GM18499 (cell line): ENCODE measurements around the gene ANKS1A.
"Not testable (repeated sequence)": the region's sequence is repeated elsewhere in the genome, so short reads cannot be mapped to it uniquely, and the experiment has no call there.

Experiments
- ATAC-seq: cut with Tn5 transposase; IDR thresholded peaks from one replicate; pipeline ENCODE4 v1.9.1; 2021; ENCODE audit warnings: moderate number of reproducible peaks; ENCODE audit not compliant: insufficient read depth, unreplicated experiment

Gene ANKS1A, protein sequence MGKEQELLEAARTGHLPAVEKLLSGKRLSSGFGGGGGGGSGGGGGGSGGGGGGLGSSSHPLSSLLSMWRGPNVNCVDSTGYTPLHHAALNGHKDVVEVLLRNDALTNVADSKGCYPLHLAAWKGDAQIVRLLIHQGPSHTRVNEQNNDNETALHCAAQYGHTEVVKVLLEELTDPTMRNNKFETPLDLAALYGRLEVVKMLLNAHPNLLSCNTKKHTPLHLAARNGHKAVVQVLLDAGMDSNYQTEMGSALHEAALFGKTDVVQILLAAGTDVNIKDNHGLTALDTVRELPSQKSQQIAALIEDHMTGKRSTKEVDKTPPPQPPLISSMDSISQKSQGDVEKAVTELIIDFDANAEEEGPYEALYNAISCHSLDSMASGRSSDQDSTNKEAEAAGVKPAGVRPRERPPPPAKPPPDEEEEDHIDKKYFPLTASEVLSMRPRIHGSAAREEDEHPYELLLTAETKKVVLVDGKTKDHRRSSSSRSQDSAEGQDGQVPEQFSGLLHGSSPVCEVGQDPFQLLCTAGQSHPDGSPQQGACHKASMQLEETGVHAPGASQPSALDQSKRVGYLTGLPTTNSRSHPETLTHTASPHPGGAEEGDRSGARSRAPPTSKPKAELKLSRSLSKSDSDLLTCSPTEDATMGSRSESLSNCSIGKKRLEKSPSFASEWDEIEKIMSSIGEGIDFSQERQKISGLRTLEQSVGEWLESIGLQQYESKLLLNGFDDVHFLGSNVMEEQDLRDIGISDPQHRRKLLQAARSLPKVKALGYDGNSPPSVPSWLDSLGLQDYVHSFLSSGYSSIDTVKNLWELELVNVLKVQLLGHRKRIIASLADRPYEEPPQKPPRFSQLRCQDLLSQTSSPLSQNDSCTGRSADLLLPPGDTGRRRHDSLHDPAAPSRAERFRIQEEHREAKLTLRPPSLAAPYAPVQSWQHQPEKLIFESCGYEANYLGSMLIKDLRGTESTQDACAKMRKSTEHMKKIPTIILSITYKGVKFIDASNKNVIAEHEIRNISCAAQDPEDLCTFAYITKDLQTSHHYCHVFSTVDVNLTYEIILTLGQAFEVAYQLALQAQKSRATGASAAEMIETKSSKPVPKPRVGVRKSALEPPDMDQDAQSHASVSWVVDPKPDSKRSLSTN

GRCh38 chr6:34888874-34889555, at the start of gene ANKS1A:
ANKS1A (plus strand) TSS chr6:34889255; CDS start chr6:34889403, 148 bp downstream.
- ATAC-seq = no peak

DNA sequence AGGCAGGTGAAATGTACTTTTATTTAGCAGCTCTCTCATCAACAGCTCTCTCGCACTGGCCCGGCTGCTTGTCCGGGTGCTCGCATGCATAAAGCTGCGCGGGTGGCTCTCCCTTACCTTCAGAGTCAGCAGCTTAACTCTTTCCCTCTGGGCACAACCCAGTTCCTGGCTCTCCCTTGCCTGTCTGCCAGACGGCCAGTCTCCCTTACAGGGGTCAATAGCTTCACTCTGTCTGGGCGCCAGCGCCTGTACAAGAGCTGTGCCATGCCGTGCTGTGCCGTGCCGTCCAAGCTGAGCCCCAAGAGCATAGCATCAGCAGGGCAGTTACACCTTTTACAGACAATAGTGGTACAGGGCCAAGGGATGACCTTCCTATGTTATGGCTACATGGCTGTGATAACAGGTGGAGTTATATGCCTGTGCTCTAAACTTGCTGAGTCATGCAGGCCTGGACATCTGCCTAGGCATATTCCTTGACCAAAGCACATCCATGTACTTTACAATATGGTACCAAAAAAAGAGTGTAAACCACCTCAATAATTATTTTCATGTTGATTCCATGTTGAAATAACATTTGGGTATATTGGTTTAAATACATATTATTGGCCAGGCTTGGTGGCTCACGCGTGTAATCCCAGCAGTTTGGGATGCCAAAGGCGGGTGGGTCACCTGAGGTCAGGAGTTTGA, 49.2 kb upstream of the ANKS1A start:
- no peak for ATAC-seq

GRCh38 chr6:34849066-34849465, 40.0 kb upstream of the ANKS1A start:
- ATAC-seq = not testable (repeated sequence)

DNA sequence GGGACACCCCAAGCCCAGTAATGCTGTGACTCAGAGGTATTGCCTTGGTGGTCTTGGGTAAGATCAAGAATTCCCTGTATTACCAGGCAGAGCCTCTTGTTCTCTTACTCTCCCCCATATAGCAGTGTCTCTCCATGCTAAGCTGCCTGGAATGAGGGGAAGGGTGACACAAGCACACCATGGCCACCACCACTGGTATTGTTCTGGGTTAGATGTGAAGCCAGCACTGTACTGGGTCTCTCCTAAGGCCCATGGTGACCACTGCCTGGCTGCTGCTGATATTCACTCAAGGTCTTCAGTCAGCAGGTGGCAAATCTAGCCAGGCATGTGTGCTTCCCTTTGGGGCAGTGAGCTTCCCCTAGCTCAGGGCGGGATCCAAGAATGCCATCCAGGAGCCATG, 37.7 kb upstream of the ANKS1A start:
- ATAC-seq = no peak

- ATAC-seq = no peak
Observed at GRCh38 chr6:34852406-34853085, 36.5 kb upstream of the ANKS1A start.

DNA sequence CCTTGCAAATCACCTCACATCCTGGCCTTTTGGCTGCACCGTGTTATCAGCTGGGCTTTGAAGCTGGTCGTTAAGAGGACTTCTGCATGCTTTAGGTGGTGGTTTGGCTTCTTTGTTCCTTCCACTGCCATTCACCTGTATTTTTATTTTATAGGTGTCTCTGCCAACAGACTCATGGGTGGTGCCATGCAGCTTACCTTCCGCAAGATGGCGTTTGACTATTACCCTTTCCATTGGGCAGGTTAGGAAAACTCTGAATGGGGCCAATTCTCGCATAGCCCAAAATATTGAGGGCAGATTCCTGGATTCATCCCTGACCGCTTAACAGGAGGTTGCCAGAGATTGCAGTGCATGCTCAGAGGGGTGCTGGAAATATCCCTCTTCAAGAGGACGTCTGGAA, 33.6 kb upstream of the ANKS1A start:
- no peak for ATAC-seq

DNA sequence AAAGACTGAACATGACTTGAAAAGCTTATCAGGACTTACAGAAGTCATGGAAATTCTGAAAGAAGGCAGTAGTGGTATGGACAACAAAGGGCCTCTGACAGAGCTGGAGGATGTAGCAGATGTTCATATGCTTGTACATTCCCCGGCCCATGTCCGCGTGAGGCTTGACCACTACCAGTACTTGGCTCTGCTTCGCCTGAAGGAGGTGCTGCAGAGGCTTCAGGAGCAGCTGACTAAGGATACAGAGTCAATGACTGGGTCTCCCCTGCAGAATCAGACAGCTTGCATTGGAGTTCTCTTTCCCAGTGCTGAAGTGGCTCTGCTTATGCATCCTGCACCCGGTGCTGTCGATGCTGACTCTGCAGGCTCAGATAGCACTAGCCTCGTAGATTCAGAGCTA, 30.4 kb upstream of the ANKS1A start:
- no peak for ATAC-seq

GRCh38 chr6:34859951-34860350, 29.1 kb upstream of the ANKS1A start:
- no peak for ATAC-seq

GRCh38 chr6:34860776-34861175, 28.3 kb upstream of the ANKS1A start:
- no peak for ATAC-seq

DNA sequence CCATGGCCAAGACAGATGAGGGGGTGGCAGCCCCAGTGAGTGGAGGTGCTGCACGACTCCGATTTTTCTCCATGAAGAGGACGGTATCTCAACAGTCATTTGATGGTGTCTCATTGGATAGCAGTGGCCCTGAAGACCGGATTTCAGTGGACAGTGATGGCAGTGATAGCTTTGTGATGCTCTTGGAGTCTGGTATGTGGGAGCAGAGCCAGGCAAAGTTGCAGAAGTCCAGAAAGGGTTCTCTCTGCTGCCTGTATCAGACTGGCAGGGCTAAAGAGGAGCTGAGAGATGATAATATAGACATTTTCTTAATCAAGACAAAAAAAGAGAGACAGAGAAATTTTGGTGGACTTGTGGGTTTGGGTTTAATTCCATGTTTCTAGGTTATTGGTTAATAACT, 25.0 kb upstream of the ANKS1A start:
- no peak for ATAC-seq

DNA sequence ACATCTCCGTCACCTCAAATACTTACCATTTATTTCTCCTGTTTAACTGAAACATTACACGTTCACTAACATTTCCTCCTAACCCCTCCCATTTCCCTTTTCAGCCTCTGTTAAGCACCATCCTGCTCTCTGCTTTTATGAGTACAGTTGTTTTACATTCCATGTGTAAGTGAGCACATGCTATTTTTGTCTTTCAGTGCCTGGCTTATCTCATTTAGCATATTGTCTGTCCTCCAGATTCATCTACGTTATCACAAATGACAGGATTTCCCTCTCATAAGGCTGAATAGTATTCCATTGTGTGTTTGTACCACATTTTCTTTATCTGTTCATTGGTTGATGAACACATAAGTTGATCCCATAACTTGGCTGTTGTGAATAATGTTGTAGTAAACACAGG, 23.9 kb upstream of the ANKS1A start:
- ATAC-seq = no peak

- no peak for ATAC-seq
Observed at GRCh38 chr6:34866509-34866908, 22.5 kb upstream of the ANKS1A start.

GRCh38 chr6:34867484-34867883, 21.6 kb upstream of the ANKS1A start:
- ATAC-seq = no peak

- no peak for ATAC-seq
Observed at GRCh38 chr6:34871853-34872252, 17.2 kb upstream of the ANKS1A start.

GRCh38 chr6:34872332-34872731, 16.7 kb upstream of the ANKS1A start:
- ATAC-seq = no peak

- no peak for ATAC-seq
Observed at GRCh38 chr6:34875292-34876213, 13.5 kb upstream of the ANKS1A start.

DNA sequence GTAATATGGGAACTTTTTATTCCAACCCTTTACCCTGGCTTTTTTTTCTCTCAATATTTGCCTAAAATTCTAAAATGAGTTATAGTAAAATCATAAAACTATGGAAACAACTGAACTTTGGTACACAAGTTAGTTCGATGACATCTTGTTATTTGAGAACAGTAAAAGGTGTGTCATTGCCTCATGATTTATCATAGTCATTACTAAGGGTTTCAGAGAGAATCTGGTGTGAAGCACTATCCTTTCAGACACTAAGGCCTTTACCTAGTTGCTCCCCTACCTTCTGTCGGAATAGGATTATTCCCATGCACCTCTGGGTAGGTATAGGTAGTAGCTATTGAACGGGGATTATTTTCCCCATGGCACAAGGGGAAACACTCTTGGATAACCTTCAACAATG, 12.6 kb upstream of the ANKS1A start:
- no peak for ATAC-seq

DNA sequence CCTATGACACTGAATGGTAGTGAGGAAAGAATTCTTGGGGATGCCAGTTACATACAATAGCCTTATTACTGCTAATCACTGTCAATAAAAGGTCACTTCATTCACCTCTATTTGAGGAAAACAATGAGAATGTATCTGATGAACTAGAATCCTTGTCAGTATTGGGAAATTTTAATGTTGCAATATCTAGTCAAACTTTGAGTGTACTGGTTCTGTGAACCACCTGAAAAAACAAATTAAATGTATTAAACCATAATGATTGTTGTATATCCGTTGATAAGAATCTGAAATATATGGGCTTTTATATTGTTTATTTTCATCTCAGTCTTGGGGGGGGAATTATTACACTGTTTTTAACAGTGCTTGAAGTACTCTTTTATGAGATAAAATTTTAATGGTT, 11.8 kb upstream of the ANKS1A start:
- no peak for ATAC-seq
